CD8-positive, alpha-beta memory T cell (primary cell): ENCODE data around the gene PCSK2. TPM values are rescaled to one million over a fixed set of nuclear protein-coding genes. Genes with fewer than 3 reads are reported as not detected.

Experiments used
- CTCF ChIA-PET: fragments of 350-600 bp; sonication (Branson Sonifier 250); formaldehyde crosslinking; loops from one replicate; lab custom pipeline; 2021; ENCODE audit warnings: antibody characterized with exemption; lab: Charles Lee
- POLR2A ChIA-PET: fragments of 350-600 bp; sonication (Branson Sonifier 250); formaldehyde crosslinking; loops from one replicate; lab custom pipeline; 2021; ENCODE audit warnings: antibody characterized with exemption; lab: Charles Lee
- DNase-seq, 5 donors: peaks; one replicate each; pipeline versions ENCODE4 v3.0.0 to v3.0.0-alpha.2; 2020 to 2022; ENCODE audit warnings: mixed read lengths in 1 of 5
- H3K27ac ChIP-seq: one replicate; pipeline ENCODE4 v1.7.0; 2013; ENCODE audit warnings: low read depth, mild to moderate bottlenecking, low read length, moderate library complexity
- H3K27me3 ChIP-seq: 2 replicates; pipeline ENCODE4 v1.7.0; 2013; ENCODE audit warnings: low read length, mild to moderate bottlenecking; ENCODE audit not compliant: insufficient read depth, poor library complexity, severe bottlenecking
- H3K36me3 ChIP-seq: 2 replicates; pipeline ENCODE4 v1.7.0; 2013; ENCODE audit warnings: mild to moderate bottlenecking, low read length, moderate library complexity; ENCODE audit not compliant: insufficient read depth
- H3K4me1 ChIP-seq: 2 replicates; pipeline ENCODE4 v1.7.0; 2013; ENCODE audit warnings: mild to moderate bottlenecking, low read length, moderate library complexity; ENCODE audit not compliant: insufficient read depth
- H3K4me3 ChIP-seq: 2 replicates; pipeline ENCODE4 v1.7.0; 2013; ENCODE audit warnings: mild to moderate bottlenecking, low read length
- H3K9me3 ChIP-seq: 2 replicates; pipeline ENCODE4 v1.7.0; 2013; ENCODE audit warnings: mild to moderate bottlenecking, low read length
- H3K27ac Mint-ChIP-seq, 8 donors: one replicate each; pipeline ENCODE4 v1.8.0; 2020 to 2021; ENCODE audit warnings: mixed read lengths in 8 of 8, mild to moderate bottlenecking in 6 of 8, inconsistent platforms in 3 of 8, moderate library complexity in 3 of 8
- H3K27me3 Mint-ChIP-seq, 2 donors: one replicate each; pipeline ENCODE4 v1.8.0; 2020 to 2021; ENCODE audit warnings: mixed read lengths in 2 of 2, mild to moderate bottlenecking in 1 of 2, moderate library complexity in 1 of 2
- H3K36me3 Mint-ChIP-seq, 3 donors: one replicate each; pipeline ENCODE4 v1.8.0; 2020 to 2021; ENCODE audit warnings: mixed read lengths in 3 of 3, inconsistent platforms in 1 of 3, mild to moderate bottlenecking in 1 of 3
- H3K4me1 Mint-ChIP-seq, 3 donors: one replicate each; pipeline ENCODE4 v1.8.0; 2020 to 2021; ENCODE audit warnings: mixed read lengths in 3 of 3, inconsistent platforms in 1 of 3, mild to moderate bottlenecking in 1 of 3
- H3K4me3 Mint-ChIP-seq, 7 donors: one replicate each; pipeline ENCODE4 v1.8.0; 2020 to 2021; ENCODE audit warnings: mixed read lengths in 7 of 7, mild to moderate bottlenecking in 6 of 7, moderate library complexity in 4 of 7, inconsistent platforms in 2 of 7
- H3K9me3 Mint-ChIP-seq, 5 donors: one replicate each; pipeline ENCODE4 v1.8.0; 2020 to 2022; ENCODE audit warnings: mixed read lengths in 5 of 5, mild to moderate bottlenecking in 3 of 5, moderate library complexity in 2 of 5, inconsistent platforms in 1 of 5
- polyA plus RNA-seq: library from polyadenylated mRNA; unstranded; fragments of 300-500 nt; fragmentation: Illumina TruSeq; gene quantifications from one replicate; pipeline ENCODE4 v1.2.3, GENCODE V29; 2021
- total RNA-seq, 2 experiments: library from RNA; stranded (reverse); gene quantifications; one replicate each; pipeline ENCODE4 v1.2.3, GENCODE V29; 2021

The PCSK2 gene
- total and polyA plus RNA-seq, 3 experiments from 2014 or later, result not detected

GRCh38 chr20:17508756-17509155, 281.9 kb downstream of the PCSK2 start:
- no peaks in the 10 kb centered on the region for H3K36me3 ChIP-seq
- POLR2A ChIA-PET, result no interaction called here
- H3K4me1 ChIP-seq, result peaks cover 37% of the 10 kb centered on the region
- Mint-ChIP-seq H3K9me3 (no peaks in the 10 kb centered on the region), H3K36me3 (no peaks in the 10 kb centered on the region), H3K4me3 (peak overlapping the region in 1 of 7 donors; percentile 37), H3K27me3 (no peaks in the 10 kb centered on the region), H3K4me1 (peaks cover 47 to 54% (median 52%) of the 10 kb centered on the region in 3 donors), H3K27ac (peak overlapping the region in 1 of 8 donors; percentile 38)
- H3K4me3 ChIP-seq, result no peak overlapping the region
- no peaks in the 10 kb centered on the region for H3K27me3 ChIP-seq
- no peak for DNase-seq
- CTCF ChIA-PET, result interaction anchor here (1.7 to 1.8 kb wide), 2 partner anchors 28 to 386 kb away, joined by 4 to 5 read pairs; no protein-coding TSS in a partner anchor
- no peak overlapping the region for H3K27ac ChIP-seq
- no peaks in the 10 kb centered on the region for H3K9me3 ChIP-seq

- no peak for DNase-seq
- ChIA-PET CTCF (no interaction called here), POLR2A (no interaction called here)
- no peaks in the 10 kb centered on the region for H3K27me3 Mint-ChIP-seq
- H3K4me3 Mint-ChIP-seq, result no peak overlapping the region
- Histone ChIP-seq H3K36me3 (no peaks in the 10 kb centered on the region), H3K27me3 (no peaks in the 10 kb centered on the region), H3K4me3 (no peak overlapping the region), H3K4me1 (peaks cover 23% of the 10 kb centered on the region), H3K9me3 (no peaks in the 10 kb centered on the region), H3K27ac (no peak overlapping the region)
- H3K27ac Mint-ChIP-seq, result no peak overlapping the region
- no peaks in the 10 kb centered on the region for H3K36me3 Mint-ChIP-seq
- H3K9me3 Mint-ChIP-seq, result no peaks in the 10 kb centered on the region
- H3K4me1 Mint-ChIP-seq, result peaks cover 29 to 37% (median 34%) of the 10 kb centered on the region in 3 donors
These were observed 283.7 kb downstream of the PCSK2 start for GRCh38 chr20:17510548-17510947.

- DNase-seq, result no peak
- no peaks in the 10 kb centered on the region for H3K9me3 Mint-ChIP-seq
- POLR2A ChIA-PET, result interaction anchor here (0.6 kb wide), 1 partner anchor 451 kb away, joined by 5 read pairs; no protein-coding TSS in a partner anchor
These were observed 284.6 kb downstream of the PCSK2 start for GRCh38 chr20:17511401-17511800.

GRCh38 chr20:17513939-17514338, 287.1 kb downstream of the PCSK2 start:
- peak overlapping the region in 1 of 8 donors; percentile 6 for H3K27ac Mint-ChIP-seq
- CTCF ChIA-PET, result interaction anchor here (1.3 to 1.9 kb wide), 3 partner anchors 9 to 167 kb away, joined by 3 to 8 read pairs (median 4); no protein-coding TSS in a partner anchor
- Histone ChIP-seq H3K27me3 (no peaks in the 10 kb centered on the region), H3K9me3 (no peaks in the 10 kb centered on the region), H3K27ac (no peak overlapping the region), H3K4me3 (no peak overlapping the region), H3K4me1 (peaks cover 6% of the 10 kb centered on the region), H3K36me3 (no peaks in the 10 kb centered on the region)
- peaks cover 12 to 17% (median 15%) of the 10 kb centered on the region in 3 donors for H3K4me1 Mint-ChIP-seq
- no peaks in the 10 kb centered on the region for H3K27me3 Mint-ChIP-seq
- H3K4me3 Mint-ChIP-seq, result no peak overlapping the region
- no peak for DNase-seq
- H3K36me3 Mint-ChIP-seq, result no peaks in the 10 kb centered on the region
- no peaks in the 10 kb centered on the region for H3K9me3 Mint-ChIP-seq
- POLR2A ChIA-PET, result no interaction called here

More at GRCh38 chr20:17511401-17511800, 284.6 kb downstream of the PCSK2 start:
- CTCF ChIA-PET, result interaction anchor here (0.5 to 1.2 kb wide), 2 partner anchors 56 to 388 kb away, joined by 3 to 5 read pairs; no protein-coding TSS in a partner anchor
- no peaks in the 10 kb centered on the region for H3K9me3 ChIP-seq
- H3K27ac ChIP-seq, result no peak overlapping the region
- Mint-ChIP-seq H3K36me3 (no peaks in the 10 kb centered on the region), H3K27me3 (no peaks in the 10 kb centered on the region), H3K4me3 (peak overlapping the region in 2 of 7 donors; percentile 44 to 54), H3K4me1 (peaks cover 23 to 29% (median 27%) of the 10 kb centered on the region in 3 donors), H3K27ac (peak overlapping the region in 2 of 8 donors; percentile 25 to 55)
- no peak overlapping the region for H3K4me3 ChIP-seq
- no peaks in the 10 kb centered on the region for H3K36me3 ChIP-seq
- no peaks in the 10 kb centered on the region for H3K27me3 ChIP-seq
- H3K4me1 ChIP-seq, result peaks cover 16% of the 10 kb centered on the region

- no peak for DNase-seq
- ChIA-PET CTCF (no interaction called here), POLR2A (no interaction called here)
- no peak overlapping the region for H3K27ac ChIP-seq
- no peaks in the 10 kb centered on the region for H3K27me3 ChIP-seq
- H3K9me3 ChIP-seq, result no peaks in the 10 kb centered on the region
- H3K36me3 ChIP-seq, result no peaks in the 10 kb centered on the region
- H3K4me3 ChIP-seq, result no peak overlapping the region
- Mint-ChIP-seq H3K4me3 (no peak overlapping the region), H3K27me3 (no peaks in the 10 kb centered on the region), H3K4me1 (peaks cover 12 to 17% (median 15%) of the 10 kb centered on the region in 3 donors), H3K9me3 (no peaks in the 10 kb centered on the region), H3K36me3 (no peaks in the 10 kb centered on the region), H3K27ac (no peak overlapping the region)
- peaks cover 6% of the 10 kb centered on the region for H3K4me1 ChIP-seq
These were observed 288.2 kb downstream of the PCSK2 start for GRCh38 chr20:17515053-17515452.

- H3K9me3 ChIP-seq, result no peaks in the 10 kb centered on the region
- H3K27ac ChIP-seq, result no peak overlapping the region
- no peak overlapping the region for H3K27ac Mint-ChIP-seq
- no peaks in the 10 kb centered on the region for H3K27me3 ChIP-seq
- POLR2A ChIA-PET, result no interaction called here
- H3K4me1 ChIP-seq, result no peaks in the 10 kb centered on the region
- peaks cover 0 to 2% (median 0%) of the 10 kb centered on the region in 3 donors for H3K4me1 Mint-ChIP-seq
- no peak overlapping the region for H3K4me3 ChIP-seq
- H3K36me3 ChIP-seq, result no peaks in the 10 kb centered on the region
- H3K4me3 Mint-ChIP-seq, result peak overlapping the region in 1 of 7 donors; percentile 27
- peaks cover 0 to 2% of the 10 kb centered on the region in 2 donors for H3K27me3 Mint-ChIP-seq
- CTCF ChIA-PET, result interaction anchor here (1.3 to 1.5 kb wide), 2 partner anchors 13 to 98 kb away, joined by 3 to 4 read pairs; no protein-coding TSS in a partner anchor
- no peaks in the 10 kb centered on the region for H3K36me3 Mint-ChIP-seq
- H3K9me3 Mint-ChIP-seq, result no peaks in the 10 kb centered on the region
- no peak for DNase-seq
These were observed 291.7 kb downstream of the PCSK2 start for GRCh38 chr20:17518339-17519052.

GRCh38 chr20:17519606-17520285, 292.9 kb downstream of the PCSK2 start:
- POLR2A ChIA-PET, result no interaction called here
- Mint-ChIP-seq H3K4me1 (peaks cover 0 to 2% (median 0%) of the 10 kb centered on the region in 3 donors), H3K4me3 (no peak overlapping the region), H3K9me3 (no peaks in the 10 kb centered on the region), H3K27ac (no peak overlapping the region), H3K27me3 (peaks cover 0 to 2% of the 10 kb centered on the region in 2 donors), H3K36me3 (no peaks in the 10 kb centered on the region)
- Histone ChIP-seq H3K4me3 (no peak overlapping the region), H3K27me3 (no peaks in the 10 kb centered on the region), H3K27ac (no peak overlapping the region), H3K9me3 (no peaks in the 10 kb centered on the region), H3K4me1 (no peaks in the 10 kb centered on the region), H3K36me3 (no peaks in the 10 kb centered on the region)
- no peak for DNase-seq
- CTCF ChIA-PET, result interaction anchor here (1.4 kb wide), 1 partner anchor 15 kb away, joined by 5 read pairs; no protein-coding TSS in a partner anchor
